WI38 (cell line): ENCODE measurements around the gene DKK3.

ENCODE experiments used
- H3K4me3 ChIP-seq: 2 replicates; pipeline ENCODE4 v1.5.1; 2011; ENCODE audit warnings: low read depth, mild to moderate bottlenecking, control low read depth, low read length
- TF ChIP-seq, protein P1 (sequence below): IDR thresholded peaks from 2 replicates; pipeline ENCODE4 v1.5.1; 2012; ENCODE audit warnings: low read depth, mild to moderate bottlenecking, control low read depth, low read length

DKK3 gene

DNA sequence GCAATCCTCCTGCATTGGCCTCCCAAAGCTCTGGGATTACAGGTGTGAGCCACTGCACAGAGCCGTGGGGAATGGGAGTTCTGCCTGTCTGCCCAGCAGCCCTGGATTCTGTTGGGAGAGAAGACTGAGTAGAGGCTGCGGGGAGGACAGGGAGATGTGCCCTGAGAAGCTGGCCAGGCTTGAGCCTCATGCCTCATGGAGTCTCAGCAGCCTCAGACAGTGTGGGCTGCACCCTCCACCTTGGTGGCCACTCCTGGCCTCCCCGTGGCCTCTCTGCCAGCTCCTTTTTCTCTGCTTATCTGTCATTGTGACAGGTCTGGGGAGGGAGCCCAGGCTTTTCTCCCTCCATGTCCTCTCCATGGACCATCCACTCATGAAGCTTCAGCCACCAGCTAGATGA lies 43.2 kb downstream of the DKK3 start:
- H3K4me3 ChIP-seq = no peak overlapping the region
- TF ChIP-seq, protein P1, sequence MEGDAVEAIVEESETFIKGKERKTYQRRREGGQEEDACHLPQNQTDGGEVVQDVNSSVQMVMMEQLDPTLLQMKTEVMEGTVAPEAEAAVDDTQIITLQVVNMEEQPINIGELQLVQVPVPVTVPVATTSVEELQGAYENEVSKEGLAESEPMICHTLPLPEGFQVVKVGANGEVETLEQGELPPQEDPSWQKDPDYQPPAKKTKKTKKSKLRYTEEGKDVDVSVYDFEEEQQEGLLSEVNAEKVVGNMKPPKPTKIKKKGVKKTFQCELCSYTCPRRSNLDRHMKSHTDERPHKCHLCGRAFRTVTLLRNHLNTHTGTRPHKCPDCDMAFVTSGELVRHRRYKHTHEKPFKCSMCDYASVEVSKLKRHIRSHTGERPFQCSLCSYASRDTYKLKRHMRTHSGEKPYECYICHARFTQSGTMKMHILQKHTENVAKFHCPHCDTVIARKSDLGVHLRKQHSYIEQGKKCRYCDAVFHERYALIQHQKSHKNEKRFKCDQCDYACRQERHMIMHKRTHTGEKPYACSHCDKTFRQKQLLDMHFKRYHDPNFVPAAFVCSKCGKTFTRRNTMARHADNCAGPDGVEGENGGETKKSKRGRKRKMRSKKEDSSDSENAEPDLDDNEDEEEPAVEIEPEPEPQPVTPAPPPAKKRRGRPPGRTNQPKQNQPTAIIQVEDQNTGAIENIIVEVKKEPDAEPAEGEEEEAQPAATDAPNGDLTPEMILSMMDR = no peak

- TF ChIP-seq, protein P1 = no peak
- H3K4me3 ChIP-seq = no peak overlapping the region
Observed at GRCh38 chr11:11964774-11965150, 43.7 kb downstream of the DKK3 start.

DNA sequence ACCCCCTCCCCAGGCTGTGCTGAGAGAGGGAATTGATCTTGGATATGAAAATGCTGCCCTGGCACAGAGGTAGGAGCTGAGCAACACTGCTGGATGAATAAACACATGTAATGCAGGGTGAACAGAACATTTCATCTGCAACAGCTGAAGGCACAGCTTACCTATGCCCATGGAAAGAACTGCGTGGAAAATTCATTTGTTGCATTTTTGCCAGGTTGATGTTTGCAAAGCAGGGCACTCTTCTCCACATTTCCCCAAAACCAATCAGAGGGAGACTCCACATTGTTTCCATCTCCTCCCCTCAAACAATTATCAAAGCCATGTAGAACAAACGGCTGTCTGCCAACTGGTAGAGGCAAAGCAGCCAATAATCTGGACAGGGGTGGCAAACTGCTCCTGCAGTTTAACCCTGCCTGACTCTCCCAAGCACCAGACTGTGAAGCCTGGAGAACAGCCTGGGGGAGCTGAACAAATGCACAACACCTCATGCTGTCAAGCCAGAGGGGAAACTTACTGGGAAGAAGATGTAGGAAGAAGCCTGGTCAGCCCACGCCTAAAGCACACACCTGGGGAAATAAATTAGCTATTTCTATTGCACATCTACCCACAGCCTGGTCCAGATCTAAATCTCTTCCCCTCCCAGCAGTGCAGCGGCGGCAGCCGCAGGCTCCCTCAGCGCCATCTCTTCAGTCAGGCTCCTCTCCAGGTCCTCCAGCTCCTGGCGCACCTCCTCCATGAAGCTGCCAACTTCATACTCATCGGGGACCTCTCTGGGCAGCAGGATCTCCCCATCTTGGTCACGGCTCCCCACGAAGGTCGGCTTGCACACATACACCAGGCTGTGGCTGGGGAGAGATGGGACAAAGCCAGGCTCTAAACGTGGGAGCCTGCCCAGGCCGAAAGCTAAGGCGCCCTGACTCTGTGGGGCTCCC lies 44.3 kb downstream of the DKK3 start:
- H3K4me3 ChIP-seq = no peak overlapping the region
- TF ChIP-seq, protein P1 = no peak

DNA sequence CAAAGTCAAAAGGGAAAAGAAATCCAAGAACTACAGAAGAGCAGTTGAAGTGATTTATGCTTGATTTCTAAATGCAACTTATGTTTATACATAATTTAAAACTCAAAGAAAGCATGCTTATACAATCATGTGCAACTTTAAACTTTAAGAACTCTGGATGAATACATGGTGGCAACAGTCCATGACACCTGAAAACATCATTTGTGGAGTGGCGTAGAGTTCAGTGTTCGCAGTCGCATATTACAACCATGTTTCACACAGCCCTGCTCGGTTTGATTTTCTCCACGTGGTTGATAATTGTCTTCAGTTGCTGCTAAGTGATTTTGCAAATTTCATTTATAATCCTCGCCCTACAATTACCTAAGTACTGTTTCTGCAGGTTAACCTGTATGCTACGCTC lies 45.4 kb downstream of the DKK3 start:
- TF ChIP-seq, protein P1 = no peak
- H3K4me3 ChIP-seq = no peak overlapping the region

- TF ChIP-seq, protein P1 = no peak
- H3K4me3 ChIP-seq = no peak overlapping the region
Observed at GRCh38 chr11:11961399-11962028, 46.9 kb downstream of the DKK3 start.

- no peak overlapping the region for H3K4me3 ChIP-seq
- TF ChIP-seq, protein P1 = no peak
Observed at GRCh38 chr11:11960687-11961086, 47.7 kb downstream of the DKK3 start.

GRCh38 chr11:11959601-11960000 lies 48.8 kb downstream of the DKK3 start:
- TF ChIP-seq, protein P1 = no peak
- no peak overlapping the region for H3K4me3 ChIP-seq
